GM20000 (cell line): ENCODE measurements around the gene FLOT1.

Experiments
- DNase-seq: peaks from one replicate; pipeline ENCODE4 v3.0.0; 2012; ENCODE audit warnings: low spot score
- CTCF ChIP-seq: IDR thresholded peaks from 2 replicates; pipeline ENCODE4 v1.5.1; 2012; ENCODE audit warnings: mild to moderate bottlenecking, control low read depth; ENCODE audit errors: extremely low read depth, missing control alignments

The FLOT1 gene

GRCh38 chr6:30705620-30706019, 36.9 kb downstream of the FLOT1 start:
- no peak for TF ChIP-seq CTCF
- DNase-seq = no peak

GRCh38 chr6:30703821-30704220, 38.7 kb downstream of the FLOT1 start:
- DNase-seq = no peak
- no peak for TF ChIP-seq CTCF

- no peak for TF ChIP-seq CTCF
- DNase-seq = no peak
Measured at GRCh38 chr6:30703011-30703410, 39.5 kb downstream of the FLOT1 start.

GRCh38 chr6:30700340-30700739, 42.1 kb downstream of the FLOT1 start:
- no peak for DNase-seq
- TF ChIP-seq CTCF = no peak

- TF ChIP-seq CTCF = no peak
- no peak for DNase-seq
Measured at GRCh38 chr6:30696432-30696831, 46.1 kb downstream of the FLOT1 start.

GRCh38 chr6:30691208-30691847, 51.2 kb downstream of the FLOT1 start:
- no peak for TF ChIP-seq CTCF
- no peak for DNase-seq

- DNase-seq = peak; percentile 90
- TF ChIP-seq CTCF = no peak
Measured at GRCh38 chr6:30690403-30691207, 51.9 kb downstream of the FLOT1 start, which contains the start of gene NRM. NRM (minus strand) TSS chr6:30690984; CDS start chr6:30690974, 10 bp downstream.
